Measurements from ENCODE around the gene HASPIN. TPM values are rescaled to one million over a fixed set of nuclear protein-coding genes. Genes with fewer than 3 reads are reported as not detected.

Gene HASPIN
- total RNA-seq, 4 donors from 2014 or later = 0.13 to 0.15 TPM; not detected in 2

- 69 to 81% methylated on average over 4 to 5 of the region's 5 CpGs for WGBS, 2 donors (ENCODE audit: low coverage in 1 of 2)
- TF ChIP-seq POLR2AphosphoS5 (IDR thresholded peaks at IDR 0.05) (no peak), POLR2A (IDR thresholded peaks at IDR 0.05) (no peak), CTCF (IDR thresholded peaks at IDR 0.05) (no peak), EP300 (IDR thresholded peaks at IDR 0.05) (no peak)
- H3K27me3 ChIP-seq = peaks cover 8% of the 10 kb centered on the region
- H3K36me3 ChIP-seq = no peaks in the 10 kb centered on the region
- H3K27ac ChIP-seq = no peak overlapping the region
- no peaks in the 10 kb centered on the region for H3K9me3 ChIP-seq
- no peaks in the 10 kb centered on the region for H3K4me1 ChIP-seq
- H3K4me3 ChIP-seq = no peak overlapping the region
- ATAC-seq = no peak
Observed at GRCh38 chr17:3773511-3773910, 49.8 kb downstream of the HASPIN start.

- TF ChIP-seq CTCF (IDR thresholded peaks at IDR 0.05) = no peak
- TF ChIP-seq POLR2AphosphoS5 (IDR thresholded peaks at IDR 0.05) = no peak
- TF ChIP-seq EP300 (IDR thresholded peaks at IDR 0.05) = no peak
- TF ChIP-seq POLR2A (IDR thresholded peaks at IDR 0.05) = no peak
- no peak overlapping the region for H3K27ac ChIP-seq
- H3K27me3 ChIP-seq = peaks cover 8% of the 10 kb centered on the region
- H3K4me1 ChIP-seq = no peaks in the 10 kb centered on the region
- no peaks in the 10 kb centered on the region for H3K9me3 ChIP-seq
- no peak overlapping the region for H3K4me3 ChIP-seq
- 80% methylated on average over 1 of the region's 3 CpGs; no CpG with 5 or more reads in 1 of the 2 donors for WGBS, 2 donors (ENCODE audit: low coverage in 1 of 2)
- no peak for ATAC-seq
- no peaks in the 10 kb centered on the region for H3K36me3 ChIP-seq
Observed at GRCh38 chr17:3773966-3774365, 50.3 kb downstream of the HASPIN start.

Other genes with a start within 250 kb of the HASPIN start
- gene ASPA, start 247.9 kb upstream of the HASPIN start, total RNA-seq = 1 to 10 TPM; 1.4 to 3.4 (median 2.7) TPM
- gene TRPV3, start 166.1 kb upstream of the HASPIN start, total RNA-seq = under 1 TPM; 0.31 to 0.82 (median 0.70) TPM
- 1 to 10 TPM; 1.9 to 6.3 (median 4.1) TPM for gene TRPV1, start 114.5 kb upstream of the HASPIN start, total RNA-seq
- 10 to 100 TPM in 2 of 4 donors, 1 to 10 TPM in 2; 5.9 to 11.1 (median 9.8) TPM for gene SHPK, start 87.7 kb upstream of the HASPIN start, total RNA-seq
- gene CTNS, start 87.1 kb upstream of the HASPIN start, total RNA-seq = 10 to 100 TPM; 14.8 to 20.5 (median 17.8) TPM
- gene TAX1BP3, start 55.3 kb upstream of the HASPIN start, total RNA-seq = 100 to 1,000 TPM in 2 of 4 donors, 10 to 100 TPM in 2; 98.5 to 172 (median 109) TPM
- 10 to 100 TPM in 3 of 4 donors, 1 to 10 TPM in 1; 8.5 to 25.3 (median 13.8) TPM for gene EMC6, start 55.1 kb upstream of the HASPIN start, total RNA-seq
- 1 to 10 TPM in 1 of 4 donors, under 1 TPM in 1, not detected in 2; 0.96 to 2.0 TPM for gene P2RX5, start 27.7 kb upstream of the HASPIN start, total RNA-seq
- gene ITGAE, start 77.3 kb downstream of the HASPIN start, total RNA-seq = 10 to 100 TPM; 20.3 to 35.2 (median 21.7) TPM
- 10 to 100 TPM; 22.2 to 25.7 (median 24.3) TPM for gene NCBP3, start 122.3 kb downstream of the HASPIN start, total RNA-seq
- gene CAMKK1, start 169.2 kb downstream of the HASPIN start, total RNA-seq = 1 to 10 TPM; 3.4 to 7.1 (median 3.8) TPM
- gene P2RX1, start 192.6 kb downstream of the HASPIN start, total RNA-seq = 10 to 100 TPM in 1 of 4 donors, 1 to 10 TPM in 3; 1.6 to 11.6 (median 3.2) TPM
- 10 to 100 TPM in 3 of 4 donors, 1 to 10 TPM in 1; 5.9 to 35.9 (median 18.1) TPM for gene ATP2A3, start 240.5 kb downstream of the HASPIN start, total RNA-seq

Measured in gastroesophageal sphincter (tissue), 4 donors.